ENCODE measurements around the gene PACRG.
"Not testable (repeated sequence)": the region's sequence is repeated elsewhere in the genome, so short reads cannot be mapped to it uniquely, and the experiment has no call there.

GRCh38 chr6:162678896-162679295, 48.9 kb upstream of the PACRG start:
- not testable (repeated sequence) for TF ChIP-seq NR3C1 (CRISPR knock-in tag; IDR thresholded peaks at IDR 0.05); HOXD1 (CRISPR knock-in tag; IDR thresholded peaks at IDR 0.05); CTCF (CRISPR knock-in tag; IDR thresholded peaks at IDR 0.05); NFE2L2 (IDR thresholded peaks at IDR 0.05; ENCODE audit: low read length); PBX3 (CRISPR knock-in tag; IDR thresholded peaks at IDR 0.05; ENCODE audit: borderline replicate concordance); HDAC2 (CRISPR knock-in tag; IDR thresholded peaks at IDR 0.05); JUND (CRISPR knock-in tag; IDR thresholded peaks at IDR 0.05); MXI1 (IDR thresholded peaks at IDR 0.05; ENCODE audit: borderline replicate concordance, low read depth, low read length); THRA (CRISPR knock-in tag; IDR thresholded peaks at IDR 0.05; ENCODE audit: borderline replicate concordance); RNF2 (conservative IDR thresholded peaks at IDR 0.05; ENCODE audit: low read depth); ZBTB7A (CRISPR knock-in tag; IDR thresholded peaks at IDR 0.05)
